EH (cell line): ENCODE data around the gene C2CD5.
"Not testable (repeated sequence)": the region's sequence is repeated elsewhere in the genome, so short reads cannot be mapped to it uniquely, and the experiment has no call there.

Experiments used
- DNase-seq: peaks from one replicate; pipeline ENCODE4 v3.0.0-alpha.2; 2015; ENCODE audit warnings: low read depth

Gene C2CD5

GRCh38 chr12:22477166-22477893, 67.0 kb downstream of the C2CD5 start:
- DNase-seq: peak; percentile 86

GRCh38 chr12:22476133-22476532, 68.2 kb downstream of the C2CD5 start:
- DNase-seq: no peak

GRCh38 chr12:22474970-22475720, 69.2 kb downstream of the C2CD5 start:
- DNase-seq: no peak

- DNase-seq: no peak
Measured at GRCh38 chr12:22473212-22473611, 71.1 kb downstream of the C2CD5 start.

- peak; percentile 81 for DNase-seq
Measured at GRCh38 chr12:22467190-22467589, 77.2 kb downstream of the C2CD5 start.

- no peak for DNase-seq
Measured at GRCh38 chr12:22463306-22463705, 81.0 kb downstream of the C2CD5 start.

GRCh38 chr12:22461786-22462185, 82.6 kb downstream of the C2CD5 start:
- no peak for DNase-seq

GRCh38 chr12:22459838-22460490, 84.4 kb downstream of the C2CD5 start:
- peak; percentile 52 for DNase-seq

GRCh38 chr12:22458298-22458937, 85.9 kb downstream of the C2CD5 start:
- DNase-seq: no peak

- DNase-seq: no peak
Measured at GRCh38 chr12:22457085-22457484, 87.3 kb downstream of the C2CD5 start.

- DNase-seq: no peak
Measured at GRCh38 chr12:22453511-22453910, 90.8 kb downstream of the C2CD5 start.

- peak; percentile 14 for DNase-seq
Measured at GRCh38 chr12:22447223-22447622, 97.1 kb downstream of the C2CD5 start.

GRCh38 chr12:22444317-22444665, 100.1 kb downstream of the C2CD5 start:
- not testable (repeated sequence) for DNase-seq

- DNase-seq: peak; percentile 78
Measured at GRCh38 chr12:22443379-22444316, 100.7 kb downstream of the C2CD5 start.

GRCh38 chr12:22437031-22437806, 107.1 kb downstream of the C2CD5 start:
- DNase-seq: no peak

GRCh38 chr12:22435583-22435982, 108.8 kb downstream of the C2CD5 start:
- no peak for DNase-seq

GRCh38 chr12:22431693-22432251, 112.6 kb downstream of the C2CD5 start:
- no peak for DNase-seq

GRCh38 chr12:22416801-22417200, 127.5 kb downstream of the C2CD5 start:
- DNase-seq: no peak

- peak; percentile 7 for DNase-seq
Measured at GRCh38 chr12:22415342-22416309, 128.7 kb downstream of the C2CD5 start.
